GM19043 (cell line): Measurements from ENCODE around the gene SHC2.

Experiments
- ATAC-seq: cut with Tn5 transposase; IDR thresholded peaks from one replicate; pipeline ENCODE4 v1.9.1; 2021; ENCODE audit warnings: low read depth; ENCODE audit not compliant: unreplicated experiment

SHC2 gene

DNA sequence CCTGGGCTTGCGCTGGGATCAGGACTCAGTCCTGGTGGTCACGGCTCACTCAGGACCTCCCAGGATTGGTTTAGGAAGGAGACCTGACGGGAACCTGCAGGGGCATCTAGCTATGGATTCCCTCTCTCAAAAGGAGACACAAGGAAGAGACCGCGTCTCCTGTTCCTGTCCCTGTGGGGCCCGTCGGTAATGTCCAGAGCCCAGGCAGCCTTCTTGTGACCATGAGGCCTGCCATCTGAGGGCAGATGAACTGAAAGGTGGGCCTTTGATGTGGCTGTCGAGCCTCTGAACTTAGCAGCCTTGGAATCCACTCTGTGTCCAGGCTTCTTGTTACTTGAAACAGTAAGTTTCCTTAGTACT, 84.7 kb downstream of the SHC2 start:
- no peak for ATAC-seq

DNA sequence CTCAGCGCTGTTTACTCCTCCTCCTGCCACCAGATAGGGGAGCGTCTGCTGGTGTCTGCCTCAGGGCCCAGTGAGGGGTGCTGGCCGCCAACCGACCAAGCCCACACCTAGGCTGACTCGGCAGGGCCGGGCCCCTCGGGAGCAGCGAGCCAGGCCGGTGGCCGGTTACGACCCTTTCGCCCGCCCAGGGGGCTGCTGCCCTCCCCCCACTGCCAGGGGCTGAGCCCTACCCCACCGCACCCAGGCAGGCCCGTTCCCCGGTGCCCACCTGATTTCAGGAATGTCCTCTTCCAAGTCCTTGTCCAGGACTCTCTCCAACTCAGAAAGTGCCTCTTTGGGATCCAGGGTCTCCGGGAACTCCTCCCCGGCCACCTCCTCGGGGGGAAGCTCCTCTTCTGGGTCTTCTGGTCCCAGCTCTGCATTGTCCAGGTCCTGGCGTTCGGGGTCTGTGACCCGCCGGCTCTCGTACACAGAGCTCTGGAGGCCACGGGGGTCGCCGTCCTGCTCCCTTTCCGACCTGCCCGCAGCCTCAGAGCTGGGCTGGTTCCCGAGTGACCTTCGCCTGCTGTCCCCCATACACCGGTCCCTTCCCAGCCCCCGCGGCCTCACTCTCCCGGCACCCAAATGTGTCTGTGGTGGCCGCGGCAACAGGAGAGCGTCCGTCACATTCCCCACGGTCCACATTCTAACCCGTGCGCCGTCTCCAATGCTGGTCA, 85.3 kb downstream of the SHC2 start:
- no peak for ATAC-seq

DNA sequence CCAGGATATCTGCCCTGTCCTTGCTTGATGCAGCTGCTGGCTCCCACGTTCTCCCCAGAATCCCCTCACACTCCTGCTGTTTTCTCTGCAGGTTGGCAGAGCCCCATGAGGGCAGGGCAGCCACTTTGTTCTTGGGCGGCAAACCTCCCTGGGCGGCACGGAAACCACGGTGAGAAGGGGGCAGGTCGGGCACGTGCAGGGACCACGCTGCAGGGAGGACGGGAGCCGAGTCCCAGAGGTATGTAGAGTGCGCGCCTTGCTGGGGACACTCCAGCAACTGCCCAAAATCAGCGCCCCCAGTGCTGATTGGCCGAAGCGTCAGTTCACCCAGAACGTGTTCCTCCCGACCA, 86.0 kb downstream of the SHC2 start:
- ATAC-seq: no peak

DNA sequence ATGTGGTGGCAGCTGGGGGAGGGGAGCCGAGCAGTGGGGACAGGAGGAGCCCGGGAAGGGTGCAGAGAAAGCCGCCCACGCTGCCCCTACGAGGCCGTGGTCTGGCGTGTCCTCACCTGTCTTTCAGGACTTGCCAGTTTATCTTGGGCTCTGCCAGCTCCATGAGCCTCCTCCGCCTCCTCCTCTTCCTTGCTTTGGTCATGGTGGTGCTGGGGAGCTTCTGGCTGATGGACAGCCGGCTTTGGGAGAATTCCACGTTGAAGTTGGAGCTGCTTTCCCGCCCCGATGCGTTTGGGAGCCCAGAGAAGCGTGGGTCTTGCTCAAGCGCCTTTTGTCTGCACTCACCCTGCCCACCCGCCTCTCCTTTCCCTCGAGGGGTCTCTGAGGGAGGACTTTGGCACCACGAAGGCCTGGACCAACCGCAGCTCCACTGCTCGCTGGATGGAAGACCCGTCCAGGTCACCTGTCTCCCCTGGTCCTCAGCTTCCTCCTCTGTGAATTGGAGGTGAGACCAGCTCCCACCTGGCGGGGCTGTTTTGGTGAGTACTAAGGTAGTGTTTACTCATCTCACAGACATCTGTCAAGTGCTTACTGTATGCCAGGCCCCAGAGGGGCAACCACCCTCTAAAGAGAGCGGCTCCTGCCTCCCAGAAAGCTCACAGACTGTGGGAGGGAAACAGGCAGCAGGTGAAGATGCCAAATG, 86.5 kb downstream of the SHC2 start:
- ATAC-seq: no peak

DNA sequence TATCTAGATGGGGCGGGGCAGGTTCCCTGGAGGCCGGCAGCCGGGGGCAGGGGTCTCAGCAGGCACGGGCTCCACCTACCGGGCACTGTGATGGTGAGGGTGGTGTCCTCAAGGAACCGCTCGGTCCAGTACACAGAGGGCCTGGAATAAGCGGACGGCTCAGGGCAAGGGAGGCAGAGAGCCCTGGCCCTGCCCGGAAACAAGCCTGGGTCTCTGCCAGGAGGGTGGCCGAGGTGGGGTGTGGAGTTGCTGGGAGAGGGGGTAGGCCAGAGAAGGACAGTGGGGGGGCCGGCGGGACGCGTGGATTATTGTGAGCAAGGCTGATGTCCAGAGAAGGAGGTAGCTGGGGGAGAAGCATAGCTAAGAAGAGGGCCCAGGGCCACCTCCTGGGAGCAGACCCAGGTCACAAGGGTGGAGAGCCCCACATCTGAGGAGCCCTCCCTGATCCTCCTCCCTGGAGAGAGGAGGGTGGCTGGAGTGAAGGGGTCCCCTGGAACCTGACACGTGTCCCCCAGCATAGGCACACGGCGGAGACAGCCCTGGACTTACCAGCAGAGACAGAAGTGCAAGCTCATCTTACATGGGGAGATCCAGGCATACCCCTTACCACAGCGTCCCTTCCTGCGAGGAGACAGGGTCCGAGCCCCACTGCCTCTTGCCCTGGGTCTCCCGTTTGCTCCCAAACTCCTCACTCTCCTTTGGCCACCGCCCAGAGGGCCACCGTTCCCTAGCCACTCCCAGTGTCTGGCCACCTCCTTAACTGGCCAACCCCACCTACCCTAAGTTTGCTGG, 87.2 kb downstream of the SHC2 start:
- no peak for ATAC-seq

DNA sequence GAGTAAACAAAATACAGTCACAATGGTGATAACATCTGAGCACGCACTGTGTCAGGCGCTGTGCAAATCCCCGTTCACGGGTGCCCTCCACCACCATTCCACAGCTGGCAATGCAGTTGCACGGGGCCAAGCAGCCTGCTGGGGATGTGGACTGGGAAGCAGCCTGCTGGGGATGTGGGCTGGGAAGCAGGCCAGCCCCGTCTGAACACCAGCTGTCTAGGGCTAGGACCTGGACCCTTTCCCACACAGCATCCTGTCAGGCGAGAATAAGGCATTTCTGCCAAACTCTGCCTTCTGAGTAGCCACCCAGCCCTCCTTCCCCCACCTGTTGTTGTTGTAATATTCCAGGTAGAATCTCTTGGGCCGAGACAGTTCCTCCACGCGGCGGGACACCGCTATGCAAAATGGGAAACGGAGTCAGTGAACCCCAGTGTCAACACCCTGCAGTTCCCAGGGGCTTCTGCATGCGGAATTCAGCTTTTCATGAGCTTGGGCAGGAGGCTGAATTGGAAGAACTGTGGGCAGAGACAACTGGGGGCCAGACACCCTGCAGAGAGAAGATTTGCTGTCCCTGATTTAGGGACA, 88.4 kb downstream of the SHC2 start:
- ATAC-seq: no peak

DNA sequence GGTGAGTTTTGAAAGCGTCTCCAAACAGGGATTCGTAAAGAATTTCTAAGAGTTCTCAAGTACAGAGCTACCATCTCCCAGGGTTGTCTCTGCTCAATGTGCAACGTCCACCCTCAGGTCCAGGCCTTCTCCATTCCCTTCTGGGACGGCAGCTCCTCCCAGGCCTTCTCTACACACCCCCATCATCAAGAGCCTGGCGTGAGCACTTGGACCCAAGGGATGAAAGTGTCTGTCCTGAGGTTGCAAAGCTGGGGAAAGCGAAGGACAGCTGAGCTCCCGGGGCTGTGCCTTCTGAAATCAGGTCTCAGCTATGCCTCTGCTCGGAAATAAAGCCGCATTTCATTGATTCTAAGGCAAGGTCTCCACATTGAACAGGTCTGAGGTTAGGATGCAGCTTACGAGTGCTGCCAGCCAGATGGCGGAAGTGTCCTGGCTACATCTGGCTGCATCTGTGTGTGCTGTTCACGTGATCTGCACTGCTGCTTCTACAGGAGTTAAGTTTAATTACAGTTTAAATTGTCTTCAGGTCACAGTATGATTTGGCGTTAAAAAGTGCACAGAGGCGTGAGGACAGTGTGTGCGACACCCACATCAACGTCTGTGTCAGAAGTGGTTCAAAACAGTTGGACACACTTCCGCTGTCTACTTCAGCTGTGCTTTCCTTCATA, 89.2 kb downstream of the SHC2 start:
- ATAC-seq: no peak

DNA sequence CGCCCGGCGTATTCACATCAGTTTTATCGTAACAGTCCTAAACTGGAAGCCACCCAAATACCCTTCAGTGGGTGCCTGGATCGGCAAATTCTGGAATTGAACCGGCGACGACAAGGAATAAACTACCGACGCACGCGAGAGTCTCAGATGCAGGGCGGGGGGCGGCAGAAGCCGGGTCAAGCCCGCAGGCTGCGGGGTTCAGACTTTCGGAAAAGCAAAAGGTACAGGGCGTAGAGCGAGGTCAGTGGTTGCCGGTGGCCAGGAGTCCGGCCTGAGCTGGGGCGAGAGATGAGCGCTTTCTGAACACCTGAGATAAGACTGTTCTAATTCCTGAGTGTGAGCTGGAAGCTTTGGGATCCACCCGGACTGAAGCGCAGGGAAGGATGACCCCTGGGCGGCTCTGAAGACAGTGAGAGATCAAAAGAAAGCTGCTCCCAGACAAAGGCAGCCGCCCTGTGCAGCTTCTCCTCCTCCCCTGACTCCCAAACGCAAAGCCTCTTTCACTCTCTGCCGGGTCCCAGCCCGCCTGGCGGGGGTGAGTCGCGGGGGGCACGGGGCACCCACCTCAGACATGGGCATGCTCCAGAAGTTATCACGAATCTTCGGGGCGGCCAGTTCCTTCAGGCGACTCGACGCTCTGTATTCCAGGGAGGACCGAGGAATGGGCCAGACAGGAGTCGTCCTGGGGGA, 90.0 kb downstream of the SHC2 start:
- no peak for ATAC-seq

DNA sequence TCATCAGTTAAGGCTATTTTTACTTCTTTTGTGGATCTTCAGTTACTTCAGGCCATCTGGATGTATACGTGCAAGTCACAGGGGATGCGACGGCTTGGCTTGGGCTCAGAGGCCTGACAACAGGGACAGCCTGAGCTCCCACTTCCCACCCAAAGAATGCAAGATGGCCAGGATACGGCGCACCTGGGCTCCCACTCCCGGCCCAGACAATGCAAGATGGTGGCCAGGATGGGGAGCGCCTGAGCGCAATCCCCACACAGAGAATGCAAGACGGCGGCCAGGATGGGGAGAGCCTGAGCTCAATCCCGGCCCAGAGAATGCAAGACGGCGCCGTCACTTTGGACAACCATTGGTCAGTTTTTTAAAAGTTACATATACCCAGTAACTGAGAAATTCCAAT, 91.0 kb downstream of the SHC2 start:
- ATAC-seq: no peak

DNA sequence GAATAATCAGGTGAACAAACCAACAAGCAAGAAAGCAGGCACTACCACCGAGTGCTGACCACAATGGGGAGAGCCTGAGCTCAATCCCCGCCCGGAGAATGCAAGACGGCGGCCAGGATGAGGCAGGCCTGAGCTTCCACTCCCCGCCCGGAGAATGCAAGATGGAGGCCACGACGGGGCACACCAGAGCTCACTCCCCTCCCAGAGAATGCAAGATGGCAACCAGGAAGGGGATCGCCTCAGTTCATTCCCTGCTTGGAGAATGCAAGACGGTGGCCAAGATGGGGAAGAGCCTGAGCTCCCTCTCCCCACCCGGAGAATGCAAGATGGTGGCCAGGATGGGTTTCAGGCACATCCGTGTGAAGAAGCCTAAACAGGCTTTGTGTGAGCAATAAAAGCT, 91.6 kb downstream of the SHC2 start:
- ATAC-seq: no peak

DNA sequence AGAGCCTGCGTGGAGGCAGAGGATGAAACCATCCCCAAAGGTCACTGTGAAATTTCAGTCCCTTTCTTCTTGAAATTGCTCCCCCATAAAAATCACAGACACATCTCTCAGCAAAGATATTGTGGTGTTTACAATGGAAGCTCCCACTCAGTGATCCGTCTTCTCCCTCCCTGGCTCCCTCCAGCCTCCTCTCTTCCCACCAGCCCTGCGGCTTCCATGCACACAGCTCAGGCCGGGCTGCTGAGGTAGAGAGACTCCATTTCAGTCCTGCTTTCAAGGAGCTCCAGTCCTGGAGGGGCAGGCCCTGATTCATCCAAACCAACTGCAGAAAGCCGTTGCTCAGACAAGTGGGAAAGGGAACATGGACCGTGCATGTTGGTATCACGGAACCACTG, 92.2 kb downstream of the SHC2 start:
- no peak for ATAC-seq

DNA sequence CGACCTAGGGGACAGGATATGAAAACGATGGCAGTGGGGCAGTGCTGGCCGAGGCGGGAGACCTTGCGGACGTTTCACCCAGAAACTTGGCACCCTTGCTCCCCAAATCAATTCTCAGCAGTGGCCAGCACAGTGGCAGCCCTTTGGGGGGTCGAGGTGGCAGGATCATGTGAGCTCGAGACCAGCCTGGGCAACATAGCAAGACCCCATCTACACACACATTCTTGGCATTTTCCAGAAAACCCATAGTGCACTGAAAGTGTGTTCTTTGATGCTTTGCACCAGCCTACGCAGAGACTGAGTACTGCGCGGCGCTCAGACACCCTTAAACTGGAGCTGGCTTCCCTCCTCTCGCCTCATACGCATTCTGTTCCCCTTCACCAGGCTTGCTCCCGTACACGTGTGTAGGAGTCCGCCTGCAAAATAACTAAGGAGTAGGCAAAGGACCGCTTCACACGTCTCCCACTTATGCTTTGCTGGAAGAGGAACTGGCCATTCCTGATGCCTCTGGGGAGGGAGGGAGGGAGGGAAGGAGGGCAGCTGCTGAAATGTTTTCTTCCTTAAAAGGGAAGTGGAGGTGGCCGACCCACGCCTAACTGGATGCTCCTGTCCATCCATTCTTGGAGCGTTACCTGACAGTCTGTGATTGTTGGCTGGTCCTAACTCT, 92.7 kb downstream of the SHC2 start:
- no peak for ATAC-seq

DNA sequence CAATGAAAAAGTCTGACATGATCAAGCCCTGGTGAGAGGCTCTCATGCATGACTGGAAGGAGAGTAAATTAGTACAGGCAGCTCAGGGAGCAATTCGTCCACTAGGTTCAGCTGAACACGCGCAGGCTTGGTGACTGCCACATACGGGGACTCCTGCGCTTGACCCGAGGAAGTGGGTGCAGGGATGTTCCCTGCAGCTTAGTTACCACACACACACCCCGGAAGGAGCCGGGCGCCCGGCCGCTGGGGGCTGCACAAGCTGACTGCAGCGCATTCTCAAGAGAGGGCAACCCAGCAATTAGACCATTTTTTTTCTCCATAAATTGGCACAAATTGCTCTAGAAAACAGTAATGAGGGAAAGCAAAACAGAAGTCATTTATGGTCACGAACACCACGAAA, 93.3 kb downstream of the SHC2 start:
- no peak for ATAC-seq

DNA sequence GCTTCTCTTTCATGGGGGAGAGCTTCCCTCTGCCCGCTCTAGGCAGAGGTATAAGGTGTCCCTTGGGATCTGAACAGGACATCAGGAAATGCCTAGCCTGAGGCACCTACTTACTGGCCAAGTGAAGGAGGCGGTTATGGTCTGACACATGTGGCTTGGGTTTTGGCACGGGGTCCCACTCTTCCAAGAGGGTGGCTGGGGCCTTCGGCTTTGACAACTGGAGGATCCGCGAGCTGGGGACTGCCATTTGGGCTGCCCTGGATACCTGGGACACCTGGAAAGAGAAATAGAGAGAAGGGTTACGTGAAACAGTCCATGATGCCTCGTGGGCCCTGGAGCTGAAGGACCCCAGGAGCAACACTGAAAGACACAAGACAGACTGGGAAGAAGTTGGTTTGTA, 93.9 kb downstream of the SHC2 start:
- no peak for ATAC-seq
